Cardiac muscle cell (in vitro differentiated cells and primary cell): ENCODE data around the gene IFITM10. TPM values are rescaled to one million over a fixed set of nuclear protein-coding genes. Genes with fewer than 3 reads are reported as not detected.

ENCODE experiments used
- DNase-seq, 2 donors: peaks; one replicate each; pipeline versions ENCODE4 v3.0.0 to v3.0.0-alpha.2; 2010 to 2017; ENCODE audit warnings: low read depth in 1 of 2, low spot score in 1 of 2
- H3K27ac ChIP-seq: fragments of 200-600 bp; sonication (generic); 2 replicates; pipeline ENCODE4 v1.5.1; 2016
- H3K27me3 ChIP-seq: fragments of 200-600 bp; sonication (generic); 2 replicates; pipeline ENCODE4 v1.6.0; 2016; ENCODE audit warnings: control low read depth
- H3K36me3 ChIP-seq: fragments of 200-600 bp; sonication (generic); 2 replicates; pipeline ENCODE4 v1.5.1; 2016; ENCODE audit warnings: control low read depth
- H3K4me1 ChIP-seq: fragments of 200-600 bp; sonication (generic); 2 replicates; pipeline ENCODE4 v1.8.1; 2017; ENCODE audit warnings: low read depth, mild to moderate bottlenecking, mixed run types
- H3K4me3 ChIP-seq: fragments of 200-600 bp; sonication (generic); 2 replicates; pipeline ENCODE4 v1.5.1; 2016; ENCODE audit warnings: mild to moderate bottlenecking
- H3K9me3 ChIP-seq: fragments of 200-600 bp; sonication (generic); 2 replicates; pipeline ENCODE4 v1.5.1; 2017; ENCODE audit warnings: low read depth, mild to moderate bottlenecking, control low read depth
- polyA plus RNA-seq: library from polyadenylated mRNA; unstranded; fragments of >200 nt; fragmentation: Nextera tagmentation; extraction: Ambion mirVana; gene quantifications from 2 replicates; pipeline ENCODE4 v1.2.1, GENCODE V29; 2016
- total RNA-seq: library from RNA; depleted of rRNA; stranded (reverse); fragments of >200 nt; gene quantifications from 2 replicates; pipeline ENCODE4 v1.2.3, GENCODE V29; 2016
- TF ChIP-seq, protein P1 (sequence below): IDR thresholded peaks from 2 replicates; pipeline ENCODE4 v1.5.1; 2012; ENCODE audit warnings: low read depth, mild to moderate bottlenecking, low read length

The IFITM10 gene
- total and polyA plus RNA-seq, 2 experiments from 2014 or later: 1.9 TPM; not detected in 1

DNA sequence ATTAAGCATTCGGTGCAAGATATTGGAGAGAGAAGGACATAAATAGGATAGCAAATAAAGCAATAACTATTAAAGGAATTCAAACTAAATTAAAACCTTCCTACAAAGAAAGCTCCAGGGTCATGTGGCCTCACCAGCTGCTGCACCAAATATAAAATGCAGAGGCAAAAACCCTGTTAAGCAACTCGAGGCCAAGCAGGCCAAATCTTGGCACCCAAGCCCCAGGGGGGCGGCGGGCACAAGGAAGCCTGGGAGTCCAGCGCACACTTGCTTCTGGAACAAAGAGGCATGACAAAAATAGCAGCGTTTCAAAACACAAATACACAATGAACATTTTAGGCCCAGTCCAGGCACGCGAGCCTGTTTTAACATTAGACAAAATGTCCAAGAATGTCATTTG is 32.6 kb downstream of the IFITM10 start:
- Histone ChIP-seq H3K4me3 (no peak overlapping the region), H3K9me3 (no peaks in the 10 kb centered on the region), H3K27ac (no peak overlapping the region), H3K27me3 (peaks cover 14% of the 10 kb centered on the region), H3K4me1 (peaks cover 6% of the 10 kb centered on the region), H3K36me3 (no peaks in the 10 kb centered on the region)
- TF ChIP-seq, protein P1, sequence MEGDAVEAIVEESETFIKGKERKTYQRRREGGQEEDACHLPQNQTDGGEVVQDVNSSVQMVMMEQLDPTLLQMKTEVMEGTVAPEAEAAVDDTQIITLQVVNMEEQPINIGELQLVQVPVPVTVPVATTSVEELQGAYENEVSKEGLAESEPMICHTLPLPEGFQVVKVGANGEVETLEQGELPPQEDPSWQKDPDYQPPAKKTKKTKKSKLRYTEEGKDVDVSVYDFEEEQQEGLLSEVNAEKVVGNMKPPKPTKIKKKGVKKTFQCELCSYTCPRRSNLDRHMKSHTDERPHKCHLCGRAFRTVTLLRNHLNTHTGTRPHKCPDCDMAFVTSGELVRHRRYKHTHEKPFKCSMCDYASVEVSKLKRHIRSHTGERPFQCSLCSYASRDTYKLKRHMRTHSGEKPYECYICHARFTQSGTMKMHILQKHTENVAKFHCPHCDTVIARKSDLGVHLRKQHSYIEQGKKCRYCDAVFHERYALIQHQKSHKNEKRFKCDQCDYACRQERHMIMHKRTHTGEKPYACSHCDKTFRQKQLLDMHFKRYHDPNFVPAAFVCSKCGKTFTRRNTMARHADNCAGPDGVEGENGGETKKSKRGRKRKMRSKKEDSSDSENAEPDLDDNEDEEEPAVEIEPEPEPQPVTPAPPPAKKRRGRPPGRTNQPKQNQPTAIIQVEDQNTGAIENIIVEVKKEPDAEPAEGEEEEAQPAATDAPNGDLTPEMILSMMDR: no peak
- DNase-seq: no peak

DNA sequence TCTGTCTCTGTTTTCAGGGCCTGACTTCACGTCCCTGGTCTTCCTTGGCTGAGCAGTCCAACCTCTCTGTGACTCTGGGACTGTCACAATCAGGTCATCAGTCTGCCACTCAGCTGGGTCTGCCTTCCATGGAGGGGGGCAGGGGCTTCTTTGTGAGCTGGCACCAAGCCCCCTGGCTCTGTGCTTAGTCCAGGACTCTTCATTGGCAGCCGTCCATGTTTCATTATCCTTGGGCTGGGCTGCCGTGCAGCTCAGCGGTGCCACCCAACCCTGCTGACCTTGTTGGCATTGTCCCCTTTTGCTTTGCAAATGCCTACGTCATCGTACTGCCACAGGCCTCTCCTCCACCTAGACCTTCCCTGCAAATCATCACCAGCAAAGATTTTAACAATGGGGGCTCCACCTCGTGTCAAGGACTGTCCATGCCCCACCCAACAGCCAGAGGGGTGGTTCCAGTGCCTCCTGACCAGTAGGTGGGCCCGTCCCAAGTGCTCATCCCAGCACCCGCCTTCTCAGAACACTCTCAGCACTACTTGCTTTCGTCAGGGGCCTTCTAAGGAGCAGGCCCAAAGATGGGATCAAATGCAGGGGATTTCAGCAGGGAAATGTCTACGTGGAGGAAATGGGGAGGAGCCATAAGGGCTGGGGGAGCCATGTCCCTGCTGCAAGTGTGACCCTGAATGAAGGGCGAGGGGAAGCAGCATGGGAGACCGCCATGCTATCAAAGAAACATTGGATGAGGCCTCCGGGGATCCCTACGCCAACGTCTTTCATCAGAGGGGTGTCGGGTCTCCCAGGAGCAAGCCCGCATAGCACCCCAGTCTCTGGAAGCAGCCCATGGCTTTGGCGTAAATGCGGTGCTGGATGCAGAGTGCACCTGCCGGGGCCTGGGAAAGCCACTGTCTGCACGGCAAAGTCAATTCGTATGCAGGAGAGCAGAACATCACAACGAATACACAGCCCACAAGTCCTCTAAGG is 35.2 kb downstream of the IFITM10 start:
- Histone ChIP-seq H3K9me3 (no peaks in the 10 kb centered on the region), H3K36me3 (no peaks in the 10 kb centered on the region), H3K27me3 (peaks cover 18% of the 10 kb centered on the region), H3K27ac (no peak overlapping the region), H3K4me3 (no peak overlapping the region), H3K4me1 (peaks cover 6% of the 10 kb centered on the region)
- DNase-seq: no peak
- TF ChIP-seq, protein P1: no peak

- no peak overlapping the region for H3K27ac ChIP-seq
- H3K4me1 ChIP-seq: no peaks in the 10 kb centered on the region
- peaks cover 22% of the 10 kb centered on the region for H3K27me3 ChIP-seq
- H3K36me3 ChIP-seq: no peaks in the 10 kb centered on the region
- H3K9me3 ChIP-seq: no peaks in the 10 kb centered on the region
- no peak overlapping the region for H3K4me3 ChIP-seq
- no peak for DNase-seq
- TF ChIP-seq, protein P1: no peak
Observed at GRCh38 chr11:1708716-1709115, 41.7 kb downstream of the IFITM10 start.

DNA sequence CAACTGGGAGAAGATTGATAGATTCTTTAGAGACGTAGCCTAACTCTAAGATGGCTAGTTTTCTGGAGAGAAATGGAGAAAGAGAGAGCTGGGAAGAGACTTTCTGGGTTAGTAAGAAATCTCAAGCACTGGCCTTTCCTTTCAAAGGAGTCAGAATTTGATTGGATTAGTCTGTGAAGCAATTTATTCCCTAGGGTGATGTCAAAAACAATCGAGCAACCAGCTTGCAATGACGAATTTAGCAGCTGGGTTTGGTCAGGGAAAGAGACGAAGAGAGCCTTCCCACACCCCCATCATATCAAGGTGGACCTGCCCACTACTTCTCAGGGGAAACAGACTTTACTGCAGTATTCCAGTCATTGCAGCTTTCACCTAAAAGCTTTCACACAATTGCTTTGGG is 42.6 kb downstream of the IFITM10 start:
- Histone ChIP-seq H3K36me3 (no peaks in the 10 kb centered on the region), H3K4me1 (no peaks in the 10 kb centered on the region), H3K9me3 (no peaks in the 10 kb centered on the region), H3K4me3 (no peak overlapping the region), H3K27ac (no peak overlapping the region), H3K27me3 (peaks cover 19% of the 10 kb centered on the region)
- TF ChIP-seq, protein P1: no peak
- DNase-seq: peak in 1 of 2 donors; percentile 6

DNA sequence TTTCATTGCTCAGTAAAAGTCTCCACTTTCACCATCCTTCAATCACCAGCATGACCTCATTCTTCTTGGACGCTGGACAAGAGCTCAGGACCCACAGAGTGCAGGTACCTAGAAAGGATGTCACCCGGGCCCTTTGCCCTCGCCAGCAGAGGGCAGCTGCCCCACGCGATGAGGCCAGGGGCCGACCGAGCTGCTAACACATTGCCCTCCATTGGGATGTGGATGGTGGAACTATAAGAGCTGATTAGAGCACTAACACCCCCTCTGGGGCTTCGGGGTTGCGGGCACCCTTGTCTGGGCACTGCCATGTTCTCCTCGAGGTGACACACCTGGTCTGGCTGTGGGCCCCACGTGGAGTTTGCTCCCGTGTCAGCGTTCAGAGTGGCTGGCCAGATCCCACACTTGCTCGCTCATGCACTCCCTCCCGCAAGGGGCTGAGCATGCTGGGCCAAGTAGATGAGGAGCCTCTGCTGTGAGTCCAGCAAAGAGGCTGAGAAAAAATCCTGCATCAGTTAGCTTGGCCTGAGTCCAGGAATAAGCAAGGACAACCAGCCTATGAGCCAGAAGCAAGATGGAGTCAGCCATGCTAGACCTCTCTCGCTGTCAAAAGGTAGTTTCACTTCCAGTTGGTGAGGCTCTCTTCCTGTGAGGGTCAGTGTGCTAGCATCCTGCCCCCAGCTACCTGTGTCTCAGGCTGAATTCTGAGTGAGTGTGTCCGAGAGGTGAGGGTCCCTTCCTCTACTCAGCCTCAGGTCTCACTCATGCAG is 43.6 kb downstream of the IFITM10 start:
- H3K36me3 ChIP-seq: no peaks in the 10 kb centered on the region
- H3K4me1 ChIP-seq: no peaks in the 10 kb centered on the region
- no peak overlapping the region for H3K4me3 ChIP-seq
- DNase-seq: peak in 1 of 2 donors; percentile 8
- peaks cover 17% of the 10 kb centered on the region for H3K27me3 ChIP-seq
- no peak overlapping the region for H3K27ac ChIP-seq
- TF ChIP-seq, protein P1: peak; percentile 17
- H3K9me3 ChIP-seq: no peaks in the 10 kb centered on the region
